CD4-positive, alpha-beta T cell treated with Interleukin-4 for 1 hour (primary cell): ENCODE results near the gene TMEM38A.

Experiments
- DNase-seq, 2 donors: peaks; one replicate each; pipeline ENCODE4 v3.0.0-alpha.2; 2020 to 2022

TMEM38A gene

GRCh38 chr19:16660763-16661479 lies at the start of gene TMEM38A:
Gene TMEM38A, plus strand, starts transcription at chr19:16661139. Its CDS starts 79 bp downstream, at chr19:16661218.
- peak; percentile 16 to 44 for DNase-seq

- DNase-seq = no peak
Measured at GRCh38 chr19:16612636-16613035, 48.3 kb upstream of the TMEM38A start.

GRCh38 chr19:16613841-16614240 lies 47.1 kb upstream of the TMEM38A start:
- no peak for DNase-seq

- no peak for DNase-seq
Measured at GRCh38 chr19:16614941-16615340, 46.0 kb upstream of the TMEM38A start.

- DNase-seq = no peak
Measured at GRCh38 chr19:16615808-16616207, 45.1 kb upstream of the TMEM38A start.

GRCh38 chr19:16618248-16618647 lies 42.7 kb upstream of the TMEM38A start:
- no peak for DNase-seq

GRCh38 chr19:16619457-16619856 lies 41.5 kb upstream of the TMEM38A start:
- DNase-seq = no peak

GRCh38 chr19:16620018-16620417 lies 40.9 kb upstream of the TMEM38A start:
- DNase-seq = no peak

- DNase-seq = no peak
Measured at GRCh38 chr19:16620584-16620983, 40.4 kb upstream of the TMEM38A start.

- no peak for DNase-seq
Measured at GRCh38 chr19:16621165-16621800, 39.7 kb upstream of the TMEM38A start.

- DNase-seq = no peak
Measured at GRCh38 chr19:16623066-16623465, 37.9 kb upstream of the TMEM38A start.

- DNase-seq = no peak
Measured at GRCh38 chr19:16623576-16623975, 37.4 kb upstream of the TMEM38A start.

- no peak for DNase-seq
Measured at GRCh38 chr19:16624236-16624635, 36.7 kb upstream of the TMEM38A start.

- DNase-seq = no peak
Measured at GRCh38 chr19:16625163-16625958, 35.6 kb upstream of the TMEM38A start.

- DNase-seq = peak in 1 of 2 donors; percentile 15
Measured at GRCh38 chr19:16626796-16627192, 34.1 kb upstream of the TMEM38A start.

- DNase-seq = peak in 1 of 2 donors; percentile 22
Measured at GRCh38 chr19:16627193-16627927, 33.6 kb upstream of the TMEM38A start.

GRCh38 chr19:16627928-16628182 lies 33.1 kb upstream of the TMEM38A start:
- no peak for DNase-seq

GRCh38 chr19:16628183-16628983 lies 32.6 kb upstream of the TMEM38A start, which contains the start of gene MED26:
Gene MED26, minus strand, starts transcription at chr19:16628204. Its CDS starts 261 bp downstream, at chr19:16627943.
- peak; percentile 93 to 94 for DNase-seq

GRCh38 chr19:16628984-16629691 lies 31.8 kb upstream of the TMEM38A start:
- DNase-seq = peak in 1 of 2 donors; percentile 14

- DNase-seq = no peak
Measured at GRCh38 chr19:16631465-16631864, 29.5 kb upstream of the TMEM38A start.

GRCh38 chr19:16637535-16637934 lies 23.4 kb upstream of the TMEM38A start:
- no peak for DNase-seq

- no peak for DNase-seq
Measured at GRCh38 chr19:16638666-16639065, 22.3 kb upstream of the TMEM38A start.
